Measurements from ENCODE around the gene CALHM2. TPM values are rescaled to one million over a fixed set of nuclear protein-coding genes. Genes with fewer than 3 reads are reported as not detected.

The CALHM2 gene
- total and polyA plus RNA-seq, 2 donors (not counting 3 experiments of a cell fraction or from before 2014, with no cell fraction given), result 32.1 to 38.4 TPM

GRCh38 chr10:103493916-103494877 lies 42.0 kb upstream of the CALHM2 start:
- Histone ChIP-seq H4K20me1 (replicated peaks; ENCODE audit: control insufficient read depth, extremely low read depth, insufficient read depth, low read length) (no peaks in the 10 kb centered on the region), H3K27ac (ENCODE audit: insufficient read depth, low read depth, low read length) (no peak overlapping the region), H3K4me2 (ENCODE audit: insufficient read depth, low read length) (peak overlapping the region; percentile 59), H3K27me3 (ENCODE audit: control insufficient read depth in 2 of 2, insufficient read depth in 2 of 2, low read length in 2 of 2) (peaks cover 29 to 50% of the 10 kb centered on the region in 2 experiments), H3K4me1 (ENCODE audit: control insufficient read depth, extremely low read depth, insufficient read depth, low read length) (peaks cover 11% of the 10 kb centered on the region), H3K79me2 (ENCODE audit: control insufficient read depth, insufficient read depth, low read length) (no peaks in the 10 kb centered on the region), H3K9ac (replicated peaks; ENCODE audit: extremely low read depth, insufficient read depth, low read length) (no peak overlapping the region), H3K4me3 (replicated peaks in 1 of 3; ENCODE audit: insufficient read depth in 1 of 3, low read depth in 1 of 3, low read length in 3 of 3) (peak overlapping the region in 2 of 3 experiments; percentile 34 to 43), H2AFZ (ENCODE audit: low read depth, low read length) (peak overlapping the region; percentile 22), H3K9me3 (replicated peaks; ENCODE audit: control insufficient read depth, insufficient read depth, low read length) (no peaks in the 10 kb centered on the region), H3K36me3 (ENCODE audit: control insufficient read depth in 2 of 2, extremely low read depth in 1 of 2, insufficient read depth in 2 of 2, low read length in 2 of 2) (no peaks in the 10 kb centered on the region), H3K9me1 (replicated peaks; ENCODE audit: control insufficient read depth, extremely low read depth, insufficient read depth, low read length) (no peaks in the 10 kb centered on the region)
- no TSS peak for BruUV-seq (replicated peaks)
- intact Hi-C loops (cut with micrococcal nuclease) (no loop called here), dilution Hi-C loops (cut with MboI; ENCODE audit: extremely low pct_ligation_motif_present, low sequenced_read_pairs) (no loop called here)
- TF ChIP-seq EZH2 (IDR thresholded peaks at IDR 0.05; ENCODE audit: borderline replicate concordance, low read depth, low read length, severe bottlenecking), result peak; percentile 83
- TF ChIP-seq CTCF (IDR thresholded peaks at IDR 0.05; ENCODE audit: extremely low read depth in 1 of 2, insufficient read depth in 1 of 2, low read depth in 1 of 2, low read length in 2 of 2), result no peak
- no peak for TF ChIP-seq POLR2AphosphoS5 (IDR thresholded peaks at IDR 0.05; ENCODE audit: insufficient read depth, low read depth, low read length)
- DNase-seq (ENCODE audit: low read depth, low spot score), result no peak
- ChIA-PET POLR2A (no interaction called here), CTCF (interaction anchor here (1.0 to 4.6 kb wide), 7 partner anchors 8 to 162 kb away, joined by 3 to 17 read pairs (median 3); no protein-coding TSS in a partner anchor)
- no peak for FAIRE-seq

All from endothelial cell of umbilical vein (primary cell).